ENCODE results near the gene CABP2. TPM values are rescaled to one million over a fixed set of nuclear protein-coding genes. Genes with fewer than 3 reads are reported as not detected.
"Not testable (repeated sequence)": the region's sequence is repeated elsewhere in the genome, so short reads cannot be mapped to it uniquely, and the experiment has no call there.

CABP2 gene
- total RNA-seq, 1 donor from 2014 or later, result not detected

- Histone ChIP-seq H3K27me3 (ENCODE audit: control insufficient read depth, insufficient read depth, low read length) (no peaks in the 10 kb centered on the region), H3K36me3 (ENCODE audit: control insufficient read depth, insufficient read depth, low read length) (no peaks in the 10 kb centered on the region), H3K4me3 (ENCODE audit: low read depth, low read length) (no peak overlapping the region)
- TF ChIP-seq, protein P1, sequence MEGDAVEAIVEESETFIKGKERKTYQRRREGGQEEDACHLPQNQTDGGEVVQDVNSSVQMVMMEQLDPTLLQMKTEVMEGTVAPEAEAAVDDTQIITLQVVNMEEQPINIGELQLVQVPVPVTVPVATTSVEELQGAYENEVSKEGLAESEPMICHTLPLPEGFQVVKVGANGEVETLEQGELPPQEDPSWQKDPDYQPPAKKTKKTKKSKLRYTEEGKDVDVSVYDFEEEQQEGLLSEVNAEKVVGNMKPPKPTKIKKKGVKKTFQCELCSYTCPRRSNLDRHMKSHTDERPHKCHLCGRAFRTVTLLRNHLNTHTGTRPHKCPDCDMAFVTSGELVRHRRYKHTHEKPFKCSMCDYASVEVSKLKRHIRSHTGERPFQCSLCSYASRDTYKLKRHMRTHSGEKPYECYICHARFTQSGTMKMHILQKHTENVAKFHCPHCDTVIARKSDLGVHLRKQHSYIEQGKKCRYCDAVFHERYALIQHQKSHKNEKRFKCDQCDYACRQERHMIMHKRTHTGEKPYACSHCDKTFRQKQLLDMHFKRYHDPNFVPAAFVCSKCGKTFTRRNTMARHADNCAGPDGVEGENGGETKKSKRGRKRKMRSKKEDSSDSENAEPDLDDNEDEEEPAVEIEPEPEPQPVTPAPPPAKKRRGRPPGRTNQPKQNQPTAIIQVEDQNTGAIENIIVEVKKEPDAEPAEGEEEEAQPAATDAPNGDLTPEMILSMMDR (IDR thresholded peaks at IDR 0.05; ENCODE audit: insufficient read depth, low read length, severe bottlenecking), result no peak
- no peak for FAIRE-seq
- DNase-seq (ENCODE audit: low read depth), result no peak
Observed at GRCh38 chr11:67562963-67563704, 39.9 kb upstream of the CABP2 start.

- FAIRE-seq, result no peak
Observed at GRCh38 chr11:67561971-67562619, 38.8 kb upstream of the CABP2 start.

DNA sequence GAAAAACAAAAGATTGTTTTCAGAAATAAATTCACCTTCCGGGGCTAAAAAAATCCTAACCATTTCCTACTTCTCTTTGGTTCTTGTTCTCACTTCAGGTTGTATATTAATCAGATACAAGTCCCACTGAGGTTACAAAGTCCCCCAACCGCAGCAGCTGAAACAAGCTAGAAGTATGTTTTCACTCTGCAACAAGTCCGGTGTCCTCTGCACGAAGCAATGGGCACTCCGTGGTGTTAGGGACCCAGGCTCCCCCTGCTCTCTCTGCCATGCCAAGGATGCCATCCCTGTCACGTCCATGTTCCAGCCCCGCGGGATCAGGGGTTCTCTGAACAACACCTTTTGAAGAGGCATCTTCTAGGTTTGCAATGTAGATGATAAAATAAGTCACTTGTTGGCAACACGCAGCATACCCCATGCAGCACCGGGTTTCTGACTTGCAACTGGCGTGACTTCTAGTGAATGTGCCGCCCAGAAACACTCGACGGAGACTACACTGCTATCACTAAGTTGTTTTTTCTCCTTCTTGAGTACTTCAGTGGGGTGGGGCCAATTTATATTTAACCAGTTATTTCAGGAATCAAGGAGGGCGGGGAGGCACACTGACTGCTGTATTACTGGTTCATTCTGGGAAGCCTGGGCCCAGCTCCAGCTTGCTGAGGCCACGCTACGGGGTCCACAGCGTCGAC is 35.0 kb upstream of the CABP2 start:
- TF ChIP-seq, protein P1 (IDR thresholded peaks at IDR 0.05; ENCODE audit: insufficient read depth, low read length, severe bottlenecking), result no peak
- no peak for FAIRE-seq
- no peak overlapping the region for H3K4me3 ChIP-seq (ENCODE audit: low read depth, low read length)

More at GRCh38 chr11:67561971-67562619, 38.8 kb upstream of the CABP2 start:
- no peaks in the 10 kb centered on the region for H3K36me3 ChIP-seq (ENCODE audit: control insufficient read depth, insufficient read depth, low read length)
- peak; percentile 32 for DNase-seq (ENCODE audit: low read depth)
- no peak overlapping the region for H3K4me3 ChIP-seq (ENCODE audit: low read depth, low read length)
- no peaks in the 10 kb centered on the region for H3K27me3 ChIP-seq (ENCODE audit: control insufficient read depth, insufficient read depth, low read length)
- TF ChIP-seq, protein P1 (IDR thresholded peaks at IDR 0.05; ENCODE audit: insufficient read depth, low read length, severe bottlenecking), result no peak

GRCh38 chr11:67556244-67556643 is 33.0 kb upstream of the CABP2 start:
- Histone ChIP-seq H3K36me3 (ENCODE audit: control insufficient read depth, insufficient read depth, low read length) (no peaks in the 10 kb centered on the region), H3K4me3 (ENCODE audit: low read depth, low read length) (no peak overlapping the region), H3K27me3 (ENCODE audit: control insufficient read depth, insufficient read depth, low read length) (no peaks in the 10 kb centered on the region)
- no peak for DNase-seq (ENCODE audit: low read depth)
- no peak for FAIRE-seq
- TF ChIP-seq, protein P1 (IDR thresholded peaks at IDR 0.05; ENCODE audit: insufficient read depth, low read length, severe bottlenecking), result no peak

More for the DNA sequence above, 35.0 kb upstream of the CABP2 start:
- no peak for DNase-seq (ENCODE audit: low read depth)
- H3K27me3 ChIP-seq (ENCODE audit: control insufficient read depth, insufficient read depth, low read length), result no peaks in the 10 kb centered on the region
- H3K36me3 ChIP-seq (ENCODE audit: control insufficient read depth, insufficient read depth, low read length), result no peaks in the 10 kb centered on the region

GRCh38 chr11:67551697-67552096 is 28.5 kb upstream of the CABP2 start:
- H3K4me3 ChIP-seq (ENCODE audit: low read depth, low read length); H3K36me3 ChIP-seq (ENCODE audit: control insufficient read depth, insufficient read depth, low read length); DNase-seq (ENCODE audit: low read depth); H3K27me3 ChIP-seq (ENCODE audit: control insufficient read depth, insufficient read depth, low read length); FAIRE-seq: not testable (repeated sequence)

DNA sequence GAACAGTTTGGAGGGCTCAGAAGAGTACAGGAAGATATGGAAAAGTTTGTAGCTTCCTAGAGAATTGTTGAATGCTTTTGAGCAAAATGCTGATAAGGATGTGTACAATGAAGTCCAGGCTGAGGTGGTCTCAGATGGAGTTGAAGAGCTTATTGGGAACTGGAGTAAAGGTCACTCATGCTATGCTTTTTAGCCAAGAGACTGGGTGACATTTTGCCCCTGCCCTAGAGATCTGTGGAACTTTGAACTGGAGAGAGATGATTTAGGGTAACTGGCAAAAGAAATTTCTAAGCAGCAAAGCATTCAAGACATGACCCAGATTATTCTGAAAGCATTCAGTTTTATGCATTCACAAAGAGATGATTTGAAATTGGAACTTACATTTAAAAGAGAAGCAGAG is 27.9 kb upstream of the CABP2 start:
- FAIRE-seq (no peak), DNase-seq (ENCODE audit: low read depth) (no peak)
- Histone ChIP-seq H3K27me3 (ENCODE audit: control insufficient read depth, insufficient read depth, low read length) (no peaks in the 10 kb centered on the region), H3K4me3 (ENCODE audit: low read depth, low read length) (no peak overlapping the region), H3K36me3 (ENCODE audit: control insufficient read depth, insufficient read depth, low read length) (no peaks in the 10 kb centered on the region)
- TF ChIP-seq, protein P1 (IDR thresholded peaks at IDR 0.05; ENCODE audit: insufficient read depth, low read length, severe bottlenecking), result no peak
